Astrocyte of the spinal cord (primary cell): ENCODE data around the gene AUTS2.
A peak's percentile ranks its signal among the peaks of the same experiment; 100 is the strongest.

Source experiments
- DNase-seq: peaks from one replicate; pipeline ENCODE4 v3.0.0; 2011; ENCODE audit warnings: low read depth, low spot score
- H3K4me3 ChIP-seq: 2 replicates; pipeline ENCODE4 v1.5.1; 2011; ENCODE audit warnings: low read depth, mild to moderate bottlenecking, low read length, moderate library complexity
- in situ Hi-C: cut with HindIII; loops from 2 replicates; pipeline ENCODE4 v1.10.0; 2017; ENCODE audit warnings: low sequenced_read_pairs
- TF ChIP-seq, protein P1 (sequence below): IDR thresholded peaks from 2 replicates; pipeline ENCODE4 v1.5.1; 2012; ENCODE audit warnings: low read depth, mild to moderate bottlenecking, low read length, inconsistent platforms

AUTS2 gene

DNA sequence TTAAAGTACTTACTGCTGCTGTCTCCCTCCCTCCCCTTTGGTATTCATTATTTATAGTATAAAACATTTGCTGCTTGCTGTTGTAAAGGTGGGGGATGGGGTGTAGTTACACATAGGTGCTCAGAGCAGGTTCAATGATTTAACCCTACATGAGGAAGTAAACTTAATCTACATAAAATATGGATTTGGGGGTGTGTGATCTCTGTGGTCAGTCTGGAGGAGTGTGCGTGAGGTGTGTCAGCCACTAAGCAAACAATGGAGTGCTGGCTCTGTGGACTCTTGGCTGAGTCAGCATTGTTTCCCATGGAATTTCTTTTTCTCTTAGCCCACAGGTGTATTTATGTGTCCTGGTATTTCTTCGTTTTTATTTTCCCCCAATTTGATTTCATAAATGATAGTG, 133.9 kb downstream of the AUTS2 start:
- no peak overlapping the region for H3K4me3 ChIP-seq
- in situ Hi-C loops = no loop called here
- TF ChIP-seq, protein P1, sequence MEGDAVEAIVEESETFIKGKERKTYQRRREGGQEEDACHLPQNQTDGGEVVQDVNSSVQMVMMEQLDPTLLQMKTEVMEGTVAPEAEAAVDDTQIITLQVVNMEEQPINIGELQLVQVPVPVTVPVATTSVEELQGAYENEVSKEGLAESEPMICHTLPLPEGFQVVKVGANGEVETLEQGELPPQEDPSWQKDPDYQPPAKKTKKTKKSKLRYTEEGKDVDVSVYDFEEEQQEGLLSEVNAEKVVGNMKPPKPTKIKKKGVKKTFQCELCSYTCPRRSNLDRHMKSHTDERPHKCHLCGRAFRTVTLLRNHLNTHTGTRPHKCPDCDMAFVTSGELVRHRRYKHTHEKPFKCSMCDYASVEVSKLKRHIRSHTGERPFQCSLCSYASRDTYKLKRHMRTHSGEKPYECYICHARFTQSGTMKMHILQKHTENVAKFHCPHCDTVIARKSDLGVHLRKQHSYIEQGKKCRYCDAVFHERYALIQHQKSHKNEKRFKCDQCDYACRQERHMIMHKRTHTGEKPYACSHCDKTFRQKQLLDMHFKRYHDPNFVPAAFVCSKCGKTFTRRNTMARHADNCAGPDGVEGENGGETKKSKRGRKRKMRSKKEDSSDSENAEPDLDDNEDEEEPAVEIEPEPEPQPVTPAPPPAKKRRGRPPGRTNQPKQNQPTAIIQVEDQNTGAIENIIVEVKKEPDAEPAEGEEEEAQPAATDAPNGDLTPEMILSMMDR = no peak
- peak; percentile 27 for DNase-seq

DNA sequence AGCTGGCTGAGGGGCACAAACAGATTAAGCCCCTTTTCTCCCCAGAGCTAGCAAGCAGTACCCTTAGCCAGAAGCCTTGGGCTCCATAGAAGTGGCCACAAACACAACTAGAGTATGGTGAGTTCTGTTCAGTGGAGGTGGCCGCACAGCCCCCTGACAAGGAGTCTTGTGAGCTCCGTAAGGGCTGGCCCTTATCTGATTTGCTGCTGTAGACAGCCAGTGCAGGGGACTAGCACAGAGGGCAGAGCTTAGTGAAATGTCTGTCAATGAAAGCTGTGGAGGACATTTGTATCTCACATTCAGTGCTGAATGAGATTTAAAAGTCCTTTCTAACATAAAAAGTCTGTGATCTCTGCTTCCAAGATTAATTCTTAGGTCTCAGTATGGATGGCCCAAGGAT, 137.3 kb downstream of the AUTS2 start:
- H3K4me3 ChIP-seq = no peak overlapping the region
- in situ Hi-C loops = no loop called here
- TF ChIP-seq, protein P1 = no peak
- no peak for DNase-seq

DNA sequence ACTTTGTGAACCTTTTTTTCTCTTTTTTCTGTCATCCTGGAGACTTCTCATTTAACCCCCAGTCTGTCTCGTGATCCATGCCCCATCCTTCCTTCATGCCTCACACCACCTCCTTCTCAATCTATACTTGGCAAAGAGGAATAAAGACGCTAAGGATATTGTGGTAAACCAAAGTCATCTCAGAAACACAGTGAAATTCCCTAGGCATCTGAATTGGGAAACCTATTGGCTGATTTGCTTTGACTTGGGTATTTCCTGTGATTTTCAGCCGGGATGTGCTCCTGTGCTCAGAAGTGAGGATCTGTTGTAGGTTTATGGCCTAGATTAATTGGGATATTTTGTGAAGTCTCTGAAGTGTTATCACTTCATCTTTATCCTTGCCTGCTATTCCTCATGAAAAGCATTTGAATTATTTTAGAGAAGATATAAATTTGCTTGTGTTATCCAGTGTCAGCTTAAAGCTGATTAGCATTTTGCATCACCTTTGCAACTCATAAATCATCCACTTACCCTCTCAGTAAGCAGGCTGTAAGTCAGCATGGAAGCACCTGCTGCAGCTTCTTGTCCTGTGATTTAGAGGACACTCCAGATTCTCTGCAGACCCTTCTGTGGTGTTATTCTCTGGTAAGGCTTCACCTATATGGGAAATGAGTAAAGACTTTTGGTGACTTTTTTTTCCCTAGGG, 138.0 kb downstream of the AUTS2 start:
- in situ Hi-C loops = no loop called here
- H3K4me3 ChIP-seq = no peak overlapping the region
- TF ChIP-seq, protein P1 = no peak
- DNase-seq = no peak

DNA sequence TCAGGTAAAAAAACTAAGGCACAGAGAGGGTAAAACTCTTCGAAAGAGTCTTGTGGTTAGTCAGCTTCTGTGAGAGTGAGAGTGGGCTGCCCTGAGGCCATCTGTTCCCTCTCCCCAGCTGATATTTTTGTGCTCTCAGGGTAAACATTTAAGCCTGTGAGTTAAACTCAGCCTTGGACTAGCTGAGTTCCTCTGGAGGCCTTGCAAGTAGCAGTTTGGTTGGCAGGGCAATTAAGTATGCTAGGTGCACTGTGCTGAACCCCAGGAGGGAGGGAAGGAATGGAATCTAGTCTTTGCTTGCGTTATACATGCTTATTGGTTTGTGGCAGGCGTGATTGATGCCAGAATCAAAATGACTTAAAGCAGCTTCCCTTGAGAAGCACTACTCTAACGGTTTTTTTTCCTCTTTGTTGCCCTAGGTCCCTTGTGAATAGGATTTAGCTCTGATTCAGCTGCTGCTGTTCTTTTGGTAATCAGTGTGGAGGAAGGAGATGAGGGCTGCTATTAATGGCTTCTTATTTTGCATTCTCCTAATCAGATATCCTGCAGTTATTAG, 140.2 kb downstream of the AUTS2 start:
- TF ChIP-seq, protein P1 = no peak
- no peak overlapping the region for H3K4me3 ChIP-seq
- in situ Hi-C loops = no loop called here
- DNase-seq = peak; percentile 37

DNA sequence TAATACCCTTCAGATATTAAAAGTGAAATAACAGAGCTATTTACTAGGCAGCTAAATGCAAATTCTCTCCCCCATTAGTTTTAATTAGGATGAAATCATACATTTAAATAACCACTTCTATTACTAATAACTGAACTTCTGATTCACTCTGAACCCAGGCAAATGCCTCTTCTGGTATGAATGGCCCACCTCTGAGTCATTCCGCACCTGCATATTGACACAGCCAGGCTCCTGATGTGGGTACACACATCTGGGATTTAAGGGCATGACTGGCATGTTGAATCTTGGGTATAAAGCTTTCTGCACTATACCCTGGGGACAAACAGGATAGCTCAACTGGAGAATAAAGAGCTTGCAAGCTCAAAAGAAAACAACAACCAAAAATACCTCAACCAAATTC, 140.9 kb downstream of the AUTS2 start:
- in situ Hi-C loops = no loop called here
- no peak for DNase-seq
- TF ChIP-seq, protein P1 = no peak
- H3K4me3 ChIP-seq = no peak overlapping the region

DNA sequence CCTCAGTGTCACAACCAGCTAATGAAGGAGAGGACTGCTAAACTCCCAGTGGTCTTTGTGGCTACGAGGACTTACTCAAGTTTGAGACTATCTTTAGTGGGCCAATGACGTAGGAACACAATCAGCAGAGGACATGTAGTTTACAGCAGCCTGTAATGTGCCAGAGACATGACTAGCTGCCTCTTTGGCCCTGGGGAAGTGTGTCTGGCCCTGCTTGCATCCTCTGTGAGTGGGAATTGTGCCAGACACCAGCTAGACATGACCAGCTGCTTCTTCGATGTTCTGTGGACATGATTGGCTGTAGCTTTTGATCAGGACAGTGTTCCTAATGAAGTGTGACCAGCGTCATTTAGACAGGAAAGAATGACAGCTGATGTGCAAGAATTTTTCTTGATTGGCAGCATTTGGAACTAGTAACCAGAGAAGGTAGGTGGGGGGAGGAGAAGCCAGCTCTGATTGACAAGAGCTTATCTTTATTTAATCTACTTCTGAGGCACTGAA, 141.7 kb downstream of the AUTS2 start:
- TF ChIP-seq, protein P1 = no peak
- peak; percentile 29 for DNase-seq
- in situ Hi-C loops = no loop called here
- no peak overlapping the region for H3K4me3 ChIP-seq
